Left renal cortex interstitium (tissue), 4 donors: ENCODE data around the gene ATP5F1E. TPM values are rescaled to one million over a fixed set of nuclear protein-coding genes. Genes with fewer than 3 reads are reported as not detected.
"Not testable (repeated sequence)": the region's sequence is repeated elsewhere in the genome, so short reads cannot be mapped to it uniquely, and the experiment has no call there.

ENCODE experiments used
- DNase-seq, 4 donors: peaks; one replicate each; pipeline ENCODE4 v3.0.0-alpha.2; 2013; ENCODE audit warnings: low read depth in 4 of 4, low spot score in 2 of 4, missing footprints in 1 of 4
- polyA plus RNA-seq, 4 donors: library from polyadenylated mRNA; unstranded; fragments of 120-200 nt; gene quantifications; one replicate each; pipeline ENCODE4 v1.2.1, GENCODE V29; 2013; ENCODE audit not compliant: insufficient read length in 4 of 4

The ATP5F1E gene
- polyA plus RNA-seq, 4 donors = 168 to 242 (median 196) TPM

GRCh38 chr20:59022754-59023153, 9.4 kb downstream of the ATP5F1E start:
- DNase-seq = no peak

DNA sequence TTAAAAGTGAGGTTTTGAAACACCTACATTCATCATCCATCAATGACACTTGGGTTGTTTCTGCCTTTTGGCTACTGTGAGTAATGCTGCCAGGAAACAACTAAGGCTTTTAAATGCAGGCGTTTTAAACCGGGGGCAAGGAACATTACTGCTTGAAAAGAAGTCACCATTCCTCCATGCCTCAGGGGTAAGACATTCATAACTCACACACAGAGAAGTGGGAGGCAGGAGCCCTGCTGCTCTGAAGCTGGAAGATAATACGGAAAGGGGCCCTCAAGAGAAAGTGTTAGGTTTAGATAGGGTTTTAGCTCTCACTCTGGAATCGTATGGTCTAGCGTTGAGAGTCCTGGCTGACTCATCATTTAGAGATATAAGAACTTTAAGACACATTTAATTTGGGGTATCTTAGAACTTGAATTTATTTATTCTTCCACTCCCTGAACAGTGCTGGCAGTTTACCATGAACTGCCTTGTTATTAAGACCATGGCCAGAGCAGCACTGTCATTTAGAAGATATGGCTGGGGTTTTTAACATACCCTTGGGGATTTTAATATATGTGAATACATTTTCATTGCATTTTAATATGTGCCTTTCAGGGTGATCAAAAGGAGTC, 11.1 kb downstream of the ATP5F1E start:
- no peak for DNase-seq

DNA sequence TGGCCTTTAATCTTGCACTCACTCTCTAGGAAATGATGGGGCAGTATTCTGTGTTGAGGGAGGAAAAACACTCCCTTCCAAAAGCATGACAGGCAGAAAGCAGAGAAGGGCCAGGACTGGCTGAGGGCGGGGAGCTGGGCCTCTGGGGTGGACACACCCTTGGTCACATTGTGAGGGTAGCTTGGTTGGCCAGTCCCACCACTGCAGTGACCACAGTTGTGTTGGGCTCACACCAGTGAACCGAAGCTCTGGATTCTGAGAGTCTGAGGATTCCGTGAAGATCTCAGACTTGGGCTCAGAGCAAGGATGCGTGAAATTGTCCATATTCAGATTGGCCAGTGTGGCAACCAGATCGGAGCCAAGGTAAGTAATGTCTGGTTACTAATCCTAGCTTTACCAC, 12.9 kb downstream of the ATP5F1E start, which contains the start of gene TUBB1:
Gene TUBB1 (plus strand): TSS at position 213 of the 400 bp plus-strand sequence. CDS start 94 bp downstream, at position 307.
- DNase-seq = no peak

DNA sequence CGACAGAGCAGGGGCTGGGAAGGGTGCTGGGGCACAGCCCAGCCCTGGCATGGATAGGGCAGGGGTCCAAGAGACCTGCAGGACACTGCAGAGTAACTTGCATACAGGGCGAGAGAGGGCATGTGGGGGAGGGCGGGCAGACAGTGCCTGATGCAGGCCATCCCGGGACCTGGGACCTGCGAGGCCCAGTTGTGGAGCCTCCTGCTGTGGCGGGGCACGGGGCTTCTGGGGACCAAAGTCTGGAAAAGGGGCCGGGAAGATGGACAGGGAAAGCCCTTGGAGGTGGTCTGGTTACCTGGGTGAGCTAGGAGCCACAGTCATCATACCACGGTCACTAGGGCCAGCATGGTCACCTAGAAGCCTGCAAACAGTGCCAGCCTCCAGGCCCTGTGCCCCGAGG, 13.3 kb downstream of the ATP5F1E start:
- DNase-seq = no peak

DNA sequence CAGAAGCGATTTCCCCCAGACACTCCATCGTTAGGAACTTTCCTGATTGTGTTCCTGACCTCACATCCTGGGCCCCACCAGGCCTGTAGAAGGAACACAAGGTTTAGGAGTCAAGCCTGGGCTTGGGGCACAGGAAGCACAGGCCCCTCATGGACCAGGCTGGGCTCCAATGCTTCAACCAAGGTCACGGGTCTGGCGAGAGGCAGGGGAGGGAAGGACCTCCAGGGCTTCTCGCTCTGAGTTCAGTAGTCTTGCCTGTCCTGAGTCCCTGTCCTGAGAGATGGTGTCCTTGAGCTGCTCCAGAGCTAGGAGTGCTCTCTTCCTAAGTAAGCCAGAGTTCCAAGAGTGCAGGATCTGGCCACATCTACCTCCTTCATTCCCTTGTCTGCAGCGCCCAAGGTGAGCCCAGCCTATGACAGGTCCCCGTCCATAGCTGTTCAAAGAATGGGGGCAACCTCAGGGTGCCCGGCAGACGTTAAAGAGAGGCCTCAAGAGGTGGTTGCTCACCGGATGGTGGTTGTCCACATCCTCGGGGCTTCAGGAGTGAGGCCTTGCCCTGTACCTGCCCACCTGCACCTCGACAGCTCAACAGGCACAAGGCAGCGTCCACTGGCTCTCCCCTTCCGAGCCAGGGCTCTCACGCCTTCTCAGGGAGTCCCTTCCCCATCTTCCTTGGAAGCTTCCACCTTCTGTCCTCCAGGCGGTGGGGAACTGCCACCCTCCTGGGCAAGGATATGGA, 14.5 kb downstream of the ATP5F1E start:
- no peak for DNase-seq

- DNase-seq = no peak
Measured at GRCh38 chr20:59016795-59017492, 15.2 kb downstream of the ATP5F1E start.

DNA sequence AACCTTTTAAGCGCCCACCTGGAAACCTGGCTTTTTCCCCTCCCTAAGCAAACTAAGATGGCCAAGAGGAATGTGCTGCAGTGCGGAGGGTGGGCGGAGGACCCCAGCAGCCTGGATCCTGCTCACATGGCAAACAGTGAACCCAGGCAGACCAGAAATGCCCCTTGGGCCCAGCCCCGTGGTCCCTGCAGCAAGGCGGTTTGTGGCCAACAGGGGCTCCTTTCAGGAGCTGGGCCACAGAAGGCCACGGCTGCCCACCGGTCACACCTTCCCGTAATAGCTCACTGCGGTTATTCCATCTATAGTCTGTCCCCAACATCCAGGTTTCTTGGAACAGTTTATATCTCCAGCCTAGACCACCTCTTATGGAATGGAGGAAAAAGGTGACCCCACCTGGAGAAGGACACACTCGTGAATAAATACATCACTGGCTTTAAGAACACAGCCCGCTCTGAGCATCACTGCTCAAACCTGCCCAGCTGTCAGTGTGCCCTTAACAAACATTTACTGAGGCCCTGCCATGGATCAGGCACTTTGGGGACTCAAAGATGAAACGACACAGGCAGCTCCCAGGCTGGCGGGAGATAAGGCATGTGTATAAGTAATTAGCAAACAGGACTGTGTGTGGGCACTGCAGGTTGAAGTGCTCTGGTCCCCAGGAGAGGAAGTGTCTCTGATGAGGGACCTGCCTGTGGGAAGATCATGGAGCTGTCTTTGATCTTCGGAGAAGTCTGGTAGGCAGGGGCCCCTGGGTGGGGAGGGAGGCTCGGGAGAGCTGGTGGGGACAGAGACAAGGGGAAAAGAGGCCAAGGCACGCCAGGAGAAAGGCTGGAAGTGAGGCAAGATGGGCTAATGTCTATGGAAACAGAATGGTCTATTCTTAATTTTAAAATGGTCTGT, 16.1 kb downstream of the ATP5F1E start:
- no peak for DNase-seq

- no peak for DNase-seq
Measured at GRCh38 chr20:59015411-59015810, 16.7 kb downstream of the ATP5F1E start.

DNA sequence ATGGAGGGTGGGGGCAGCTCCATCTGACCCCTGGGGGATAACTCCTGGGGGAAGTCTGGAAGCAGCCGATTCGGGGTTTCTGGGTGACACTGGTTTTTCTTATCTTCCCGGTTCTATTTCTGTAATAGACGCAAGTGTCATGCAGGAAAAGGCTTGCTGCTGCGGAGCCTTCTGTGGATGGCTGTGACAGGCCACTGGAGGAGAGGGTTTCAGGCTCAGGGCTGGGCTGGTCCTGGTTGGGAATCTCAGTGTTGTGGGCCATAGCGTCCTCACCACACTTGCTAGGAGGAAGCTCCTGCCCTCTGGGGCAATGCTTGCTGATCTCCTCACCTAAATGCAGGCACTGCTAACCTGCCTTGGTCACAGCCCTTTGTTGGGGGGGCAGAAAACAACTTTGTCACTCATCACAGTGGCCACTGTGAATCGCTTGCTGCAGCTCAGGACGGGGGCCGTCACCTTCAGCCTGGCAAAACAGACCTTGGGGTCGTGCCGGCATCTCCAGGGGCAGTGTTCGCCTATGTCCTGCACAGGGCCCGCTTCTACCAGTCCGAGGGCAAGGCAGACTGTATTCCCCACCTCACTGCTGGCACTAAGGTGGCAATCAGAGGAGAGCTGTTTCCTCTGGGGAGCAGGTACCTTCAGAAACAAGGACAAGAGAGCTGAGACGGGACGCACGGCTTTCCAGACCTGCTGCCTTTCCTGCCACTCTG, 17.3 kb downstream of the ATP5F1E start:
- no peak for DNase-seq

DNA sequence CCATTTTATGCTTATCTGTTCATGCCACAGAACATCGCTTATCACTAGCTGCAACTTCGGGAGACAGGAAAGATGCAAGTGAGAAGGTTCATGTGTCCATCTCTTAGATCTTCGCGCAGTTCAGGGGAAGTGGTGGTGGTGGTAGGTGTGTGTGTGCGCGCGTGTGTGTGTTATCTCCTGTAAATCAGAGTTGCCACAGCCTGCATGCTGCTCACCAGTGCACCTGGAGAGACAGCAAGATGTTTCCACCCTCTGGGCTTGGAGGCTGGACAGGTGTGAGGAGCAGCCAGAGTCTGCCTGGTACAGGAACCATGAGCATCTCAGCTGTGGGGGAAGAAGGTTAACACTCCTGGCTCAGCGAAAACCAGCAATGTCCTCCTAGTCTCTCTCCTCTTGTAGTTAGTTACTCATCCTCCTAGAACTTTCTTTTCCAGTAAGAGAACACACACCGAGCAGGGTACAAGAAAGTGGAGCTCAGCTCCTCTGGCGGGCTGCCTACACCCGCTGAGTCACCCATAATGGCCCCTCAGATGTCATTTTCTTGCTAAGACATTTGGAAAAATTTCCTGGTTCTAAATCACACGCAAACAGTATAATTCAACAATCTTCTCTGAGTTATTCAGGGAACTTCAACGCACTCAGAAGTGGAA, 18.1 kb downstream of the ATP5F1E start:
- no peak for DNase-seq

GRCh38 chr20:59013031-59013951, 18.8 kb downstream of the ATP5F1E start:
- DNase-seq = no peak

- not testable (repeated sequence) for DNase-seq
Measured at GRCh38 chr20:59011874-59012157, 20.3 kb downstream of the ATP5F1E start.

GRCh38 chr20:59010995-59011873, 20.9 kb downstream of the ATP5F1E start:
- DNase-seq = no peak

- no peak for DNase-seq
Measured at GRCh38 chr20:59010321-59010994, 21.7 kb downstream of the ATP5F1E start.

- no peak for DNase-seq
Measured at GRCh38 chr20:59008715-59009336, 23.3 kb downstream of the ATP5F1E start.

DNA sequence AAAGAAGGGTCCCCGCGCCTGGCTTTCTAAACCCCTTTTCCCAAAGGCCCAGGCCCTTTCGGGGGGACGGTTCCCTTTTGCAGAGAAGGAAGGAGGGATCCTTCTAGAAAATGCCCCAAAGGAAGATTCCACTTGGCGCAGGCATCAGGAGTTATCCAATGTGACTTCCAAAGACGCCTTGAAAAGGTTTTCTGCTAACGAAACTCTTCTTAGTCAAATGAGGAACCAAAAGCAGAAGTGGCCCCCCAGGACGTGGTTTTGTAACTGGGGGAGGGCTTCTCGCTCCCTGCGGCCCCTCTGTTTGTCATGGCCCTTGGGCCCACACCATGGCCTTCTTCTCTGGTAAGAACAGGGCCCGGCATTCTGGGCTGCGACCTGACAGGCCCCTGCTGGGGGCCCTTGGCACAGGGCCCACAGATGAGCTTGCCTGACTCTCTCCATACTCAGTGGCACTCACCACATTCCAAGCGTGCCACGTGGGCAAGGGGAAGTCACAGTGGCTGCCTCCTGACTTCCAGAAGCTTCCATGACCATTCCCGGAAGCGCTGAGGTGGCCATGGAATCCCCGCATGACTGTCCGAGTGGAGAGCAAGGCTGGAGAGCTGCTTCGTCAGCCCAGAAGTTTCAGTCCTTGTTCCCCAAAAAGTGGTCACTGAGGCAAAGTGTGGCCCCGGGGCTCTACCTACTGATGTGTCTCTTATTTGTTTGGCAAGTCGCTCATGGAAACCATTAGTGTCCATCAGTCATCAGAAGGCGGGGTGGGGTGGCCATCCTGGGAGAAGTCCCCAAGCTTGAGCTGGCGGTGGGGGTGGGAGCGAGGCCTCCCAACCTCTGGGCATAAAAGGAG, 24.2 kb downstream of the ATP5F1E start:
- no peak for DNase-seq
